ENCODE measurements around the gene PLCB4.
A peak's percentile ranks its signal among the peaks of the same experiment; 100 is the strongest.

The PLCB4 gene

GRCh38 chr20:9062066-9062465 lies 6.8 kb upstream of the PLCB4 start:
- DNase-seq = no peak

- DNase-seq = no peak
These were observed 2.7 kb upstream of the PLCB4 start for GRCh38 chr20:9066191-9066590.

GRCh38 chr20:9068233-9068801 lies 570 bp upstream of the PLCB4 start:
- peak; percentile 80 for DNase-seq

GRCh38 chr20:9070304-9070703 lies 1.4 kb downstream of the PLCB4 start:
- DNase-seq = no peak

GRCh38 chr20:9071976-9072726 lies 3.3 kb downstream of the PLCB4 start:
- no peak for DNase-seq

- no peak for DNase-seq
These were observed 4.1 kb downstream of the PLCB4 start for GRCh38 chr20:9072861-9073500.

- no peak for DNase-seq
These were observed 6.6 kb downstream of the PLCB4 start for GRCh38 chr20:9075264-9076095.

GRCh38 chr20:9076440-9076839 lies 7.6 kb downstream of the PLCB4 start:
- no peak for DNase-seq

- no peak for DNase-seq
These were observed 10.2 kb downstream of the PLCB4 start for GRCh38 chr20:9078826-9079731.

- no peak for DNase-seq
These were observed 12.6 kb downstream of the PLCB4 start for GRCh38 chr20:9081423-9081966.

GRCh38 chr20:9082741-9083140 lies 13.9 kb downstream of the PLCB4 start:
- DNase-seq = no peak

- no peak for DNase-seq
These were observed 18.8 kb downstream of the PLCB4 start for GRCh38 chr20:9087531-9088217.

GRCh38 chr20:9088556-9088955 lies 19.7 kb downstream of the PLCB4 start:
- no peak for DNase-seq

GRCh38 chr20:9092113-9092512 lies 23.2 kb downstream of the PLCB4 start:
- no peak for DNase-seq

- no peak for DNase-seq
These were observed 23.8 kb downstream of the PLCB4 start for GRCh38 chr20:9092655-9093054.

GRCh38 chr20:9093218-9093957 lies 24.5 kb downstream of the PLCB4 start:
- DNase-seq = no peak

GRCh38 chr20:9099372-9099771 lies 30.5 kb downstream of the PLCB4 start:
- DNase-seq = no peak

- no peak for DNase-seq
These were observed 31.8 kb downstream of the PLCB4 start for GRCh38 chr20:9100691-9101090.

- no peak for DNase-seq
These were observed 33.6 kb downstream of the PLCB4 start for GRCh38 chr20:9102456-9102855.

- no peak for DNase-seq
These were observed 35.1 kb downstream of the PLCB4 start for GRCh38 chr20:9103955-9104354.

- DNase-seq = no peak
These were observed 39.4 kb downstream of the PLCB4 start for GRCh38 chr20:9108260-9108659.
